Stromal cell of bone marrow (primary cell): ENCODE data around the gene NFE2L1.
"Not testable (repeated sequence)": the region's sequence is repeated elsewhere in the genome, so short reads cannot be mapped to it uniquely, and the experiment has no call there.

Experiments used
- DNase-seq: peaks from one replicate; pipeline ENCODE4 v3.0.0-alpha.2; 2012; ENCODE audit warnings: low read depth

Gene NFE2L1

DNA sequence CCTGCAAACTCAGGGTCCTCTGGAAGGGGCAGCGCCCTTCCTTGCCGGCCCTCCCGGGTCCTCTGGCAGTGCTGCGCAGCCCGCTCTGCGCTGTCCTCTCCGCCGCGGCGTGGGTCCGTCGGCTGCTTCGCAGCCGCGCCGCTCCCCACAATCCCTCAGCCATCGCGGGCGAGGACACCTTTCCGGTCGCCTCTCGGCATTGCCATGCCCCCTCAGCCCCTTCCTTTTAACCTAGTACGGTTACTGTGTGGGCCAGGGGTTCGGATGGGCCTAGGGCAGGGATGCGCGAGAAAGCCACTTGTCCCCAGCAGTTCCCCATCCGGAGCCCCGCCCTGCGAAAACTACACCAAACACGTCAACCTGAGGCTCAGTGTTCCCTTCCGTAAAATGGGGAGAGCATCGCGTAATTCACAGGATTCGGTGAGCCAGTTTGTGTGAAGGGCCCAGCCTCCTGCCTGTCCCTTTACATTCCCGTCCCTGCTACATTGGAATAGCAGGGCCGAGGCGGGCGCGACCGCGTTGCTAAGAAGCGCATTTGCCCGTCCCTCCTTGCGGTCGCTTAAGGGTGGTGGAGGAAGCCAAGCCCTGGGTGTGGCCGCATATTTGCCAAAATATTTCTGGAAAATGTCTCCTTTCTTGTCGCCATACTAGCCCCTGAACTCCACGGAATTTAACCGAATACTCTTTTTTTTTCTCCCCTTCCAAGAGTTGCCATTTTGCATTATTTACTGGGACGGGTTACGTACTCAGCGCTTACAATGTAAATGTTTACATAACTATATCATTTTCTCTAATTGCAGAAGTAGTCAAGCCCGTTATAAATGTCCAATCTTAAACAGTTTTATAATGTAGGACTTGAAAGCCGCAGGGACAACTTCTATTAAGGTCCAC is 23.8 kb upstream of the NFE2L1 start:
- no peak for DNase-seq

DNA sequence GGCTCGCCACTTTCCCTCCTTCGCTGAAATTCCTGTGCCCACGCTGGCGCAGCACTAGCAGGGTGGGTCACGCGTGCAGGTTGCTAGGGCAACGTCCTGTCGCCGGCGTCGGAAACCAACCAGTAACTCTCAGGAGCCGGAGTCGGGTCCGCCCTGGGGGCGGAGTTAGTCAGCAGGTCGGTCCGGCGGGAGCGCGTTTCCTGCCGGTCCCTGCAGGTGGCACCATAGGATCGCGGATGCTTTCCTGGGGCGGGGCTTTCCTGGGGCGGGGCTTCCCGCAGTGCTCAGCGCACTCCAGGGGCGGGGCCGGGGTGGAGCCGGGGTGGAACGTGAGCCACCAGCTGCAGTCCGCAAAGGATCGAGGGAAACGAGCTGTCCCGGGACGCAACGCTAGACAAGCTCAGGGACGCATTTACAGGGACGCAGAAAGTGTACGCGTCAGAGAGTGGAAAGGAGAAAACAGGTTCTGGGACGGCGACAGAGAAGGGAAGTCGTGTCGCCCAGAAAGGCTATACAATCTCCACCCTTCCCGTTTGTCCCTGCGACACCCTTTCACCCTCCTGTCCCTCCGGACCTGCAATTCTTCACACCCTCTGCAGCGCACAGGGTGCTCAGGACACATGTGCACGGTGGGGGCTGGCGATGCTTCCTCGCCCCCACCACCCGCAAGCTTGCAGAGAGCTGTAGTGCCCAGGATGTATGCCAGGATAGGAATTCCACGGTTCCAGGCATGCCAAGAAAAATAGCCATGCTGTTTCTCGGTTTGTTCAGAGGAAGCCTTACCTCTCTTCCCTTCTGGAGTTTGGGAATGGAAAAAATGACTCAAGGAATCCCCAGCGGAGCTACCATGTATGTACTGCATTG is 22.9 kb upstream of the NFE2L1 start:
- DNase-seq: peak; percentile 92

DNA sequence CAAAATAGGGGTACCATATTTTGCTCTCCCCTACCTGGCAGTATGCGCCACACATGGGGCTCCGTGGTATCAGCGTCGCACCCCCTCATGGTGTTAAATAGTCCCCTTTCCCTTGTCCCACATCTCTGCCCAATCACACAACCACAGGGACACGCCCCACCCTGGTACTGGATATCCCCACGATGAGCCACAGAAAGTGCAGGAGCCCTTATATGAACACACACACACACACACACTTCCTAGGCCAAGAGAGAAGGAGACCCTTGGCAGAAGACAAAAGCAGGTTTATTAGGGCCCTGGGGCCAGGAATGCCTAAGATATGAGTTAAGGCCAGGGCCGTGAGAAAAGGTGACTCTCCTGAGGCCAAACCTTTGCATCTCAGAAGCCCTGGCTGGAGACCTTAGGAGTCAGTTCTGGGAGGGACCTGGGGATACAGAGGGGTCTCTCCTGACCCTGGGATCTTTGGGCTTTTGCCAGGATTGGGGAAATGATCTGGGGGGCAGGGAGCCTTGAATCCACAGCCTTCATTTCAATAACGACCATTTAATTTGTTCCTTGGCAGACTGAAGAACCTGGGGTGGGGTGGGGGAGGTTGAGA is 22.2 kb upstream of the NFE2L1 start:
- DNase-seq: no peak

DNA sequence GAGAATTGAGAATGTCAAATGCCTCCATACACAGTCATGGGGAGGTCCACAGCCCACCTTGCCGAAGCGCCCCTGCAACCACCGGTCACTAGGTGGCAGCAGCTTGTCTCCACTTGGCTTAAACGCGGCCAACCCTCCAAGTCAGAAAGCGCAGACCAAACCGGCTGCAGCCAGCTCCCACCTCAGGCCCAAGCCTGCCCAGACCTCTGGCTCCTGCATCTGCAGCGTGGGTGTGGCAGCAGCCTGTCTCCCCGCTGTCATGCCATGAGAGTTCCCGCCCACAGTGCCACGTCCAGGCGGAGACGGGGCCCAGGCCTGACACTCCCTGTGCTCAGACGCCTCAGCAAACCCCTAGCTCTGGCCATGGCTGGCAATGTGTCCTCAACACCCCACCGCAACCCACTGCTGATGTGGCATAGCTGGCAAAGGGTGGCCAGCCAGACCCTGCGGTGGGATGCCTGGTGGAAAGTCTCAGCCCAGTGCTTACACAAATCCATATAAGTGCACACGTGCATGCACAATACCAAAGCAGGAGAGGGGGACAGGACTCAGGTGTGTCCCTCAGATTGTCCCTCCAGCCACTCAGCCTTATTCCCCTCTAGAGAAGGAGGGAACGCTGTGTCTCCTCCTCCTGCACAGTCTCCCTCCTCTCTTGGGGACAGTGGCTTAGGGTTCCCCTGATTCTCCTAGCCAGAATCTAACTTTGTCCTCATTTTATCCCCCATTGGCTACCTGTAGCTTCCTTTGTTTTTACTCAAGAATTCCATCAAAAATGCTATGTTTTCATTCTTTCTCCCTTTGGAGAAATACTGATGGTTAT is 21.4 kb upstream of the NFE2L1 start:
- DNase-seq: peak; percentile 81

DNA sequence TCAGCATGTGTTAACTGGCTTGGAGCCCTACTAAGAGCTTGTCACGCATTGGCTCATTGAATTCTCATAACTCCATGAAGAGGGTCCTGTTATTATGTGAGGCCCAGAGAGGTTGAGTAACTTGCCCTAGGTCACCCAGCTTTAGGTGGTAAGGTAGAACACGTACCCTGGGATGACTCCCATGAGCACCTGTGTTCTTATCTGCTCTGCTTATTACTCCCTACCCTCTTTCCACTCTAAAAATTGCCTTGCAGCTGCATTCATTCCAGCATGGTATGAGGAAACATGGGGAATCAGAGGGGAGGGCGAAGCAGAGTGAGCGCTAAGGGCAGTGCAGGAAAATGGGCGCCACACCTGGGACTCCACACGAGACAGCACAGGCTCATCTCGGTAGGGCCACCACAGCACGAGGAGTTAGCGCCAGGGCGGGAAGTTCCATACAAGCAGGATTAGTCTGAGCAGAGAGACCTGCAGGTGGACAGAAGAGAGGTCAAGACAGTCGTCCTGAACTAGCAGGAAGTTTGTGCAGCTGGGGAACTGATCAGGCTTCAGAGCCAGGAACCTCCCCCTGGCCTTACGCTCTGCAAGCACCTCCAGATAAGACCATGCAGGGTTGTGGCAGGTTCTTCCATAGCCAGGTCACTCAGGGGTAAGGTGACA is 20.7 kb upstream of the NFE2L1 start:
- no peak for DNase-seq

DNA sequence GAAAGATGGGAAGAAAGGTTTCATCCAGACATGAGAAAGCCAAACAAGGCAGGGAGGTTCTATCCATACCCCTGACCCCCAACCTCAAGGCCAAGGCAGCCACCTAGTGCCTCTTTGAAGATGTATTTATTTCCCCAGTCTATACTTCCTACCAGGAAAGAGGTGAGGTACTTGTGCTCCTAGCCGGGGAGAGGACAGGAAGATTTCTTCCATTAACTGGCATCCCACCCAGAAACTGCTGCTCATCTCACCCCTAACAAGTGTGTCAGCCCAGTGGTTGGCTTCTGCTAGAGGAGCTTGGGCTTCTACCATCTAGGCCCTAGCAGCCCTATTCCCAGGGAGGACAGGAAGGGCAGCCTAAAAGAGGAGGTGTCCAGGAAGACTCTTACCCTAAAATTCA is 19.4 kb upstream of the NFE2L1 start:
- DNase-seq: no peak

DNA sequence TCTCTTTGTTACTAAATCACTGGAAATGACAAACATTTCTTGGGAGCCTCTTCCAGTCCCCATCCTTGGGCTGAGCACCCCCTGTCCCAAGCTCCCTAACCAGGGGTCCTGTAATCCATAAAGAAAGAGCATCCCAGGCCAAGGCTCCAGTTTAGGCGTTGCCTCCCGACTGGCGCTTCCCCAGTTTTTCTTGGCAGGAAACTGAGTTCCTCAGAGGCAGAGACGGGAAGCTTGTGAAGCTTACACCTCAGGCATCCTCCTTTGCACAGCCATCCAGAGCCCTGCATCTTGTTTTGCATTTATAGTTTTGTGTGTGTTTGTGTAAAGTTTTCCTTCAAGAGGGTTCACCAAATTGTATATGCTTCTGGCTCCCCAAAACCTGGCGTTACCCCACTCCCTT is 17.6 kb upstream of the NFE2L1 start:
- no peak for DNase-seq

DNA sequence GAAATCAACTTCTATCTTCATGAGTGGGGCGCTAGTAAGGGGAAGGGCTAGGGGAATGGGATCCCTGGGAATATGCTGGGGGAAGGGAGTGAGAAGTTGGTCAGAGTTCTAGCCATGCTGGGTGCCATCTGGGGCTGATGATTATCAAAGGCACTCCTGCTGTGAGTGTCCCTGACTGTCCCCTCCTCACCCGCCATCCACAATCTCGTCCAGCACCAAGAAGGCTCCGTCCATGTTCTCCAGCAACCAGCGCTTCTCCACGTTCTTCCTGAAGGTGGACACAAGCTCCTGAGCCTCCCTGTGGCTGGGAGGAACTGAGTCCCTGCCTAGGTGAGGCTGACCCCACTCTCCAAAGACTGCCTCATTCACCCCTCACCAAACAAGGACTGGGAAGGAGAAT is 16.2 kb upstream of the NFE2L1 start:
- no peak for DNase-seq

DNA sequence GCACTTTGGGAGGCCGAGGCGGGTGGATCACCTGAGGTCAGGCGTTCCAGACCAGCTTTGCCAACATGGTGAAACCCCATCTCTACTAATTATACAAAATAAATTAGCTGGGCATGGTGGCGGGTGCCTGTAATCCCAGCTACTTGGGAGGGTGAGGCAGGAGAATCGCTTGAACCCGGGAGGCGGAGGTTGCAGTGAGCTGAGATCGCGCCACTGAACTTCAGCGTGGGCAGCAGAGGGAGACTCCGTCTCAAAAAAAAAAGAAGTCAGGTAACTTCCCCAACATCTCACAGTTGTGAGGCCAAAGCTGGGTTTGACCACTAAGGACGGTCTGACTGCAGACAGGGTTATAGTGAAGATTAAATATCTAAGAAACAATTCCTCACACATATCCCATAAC is 13.4 kb upstream of the NFE2L1 start:
- not testable (repeated sequence) for DNase-seq

DNA sequence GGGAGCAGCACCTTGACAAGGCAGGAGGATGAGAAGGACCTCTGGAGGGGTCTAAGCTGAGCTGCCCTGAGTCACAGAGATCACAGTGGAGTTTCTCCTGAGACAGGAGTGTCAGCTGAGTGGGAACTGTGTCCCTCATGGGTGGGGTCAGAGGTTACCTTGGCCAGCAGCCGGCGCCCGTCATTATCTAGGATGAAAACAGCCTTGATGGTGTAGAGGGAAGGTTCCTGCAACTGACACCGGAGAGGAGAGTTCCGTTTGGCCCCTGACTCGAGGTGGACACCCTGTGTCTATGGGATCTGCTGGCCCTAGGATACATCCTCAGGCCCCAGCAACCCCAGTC is 11.5 kb upstream of the NFE2L1 start:
- DNase-seq: no peak

DNA sequence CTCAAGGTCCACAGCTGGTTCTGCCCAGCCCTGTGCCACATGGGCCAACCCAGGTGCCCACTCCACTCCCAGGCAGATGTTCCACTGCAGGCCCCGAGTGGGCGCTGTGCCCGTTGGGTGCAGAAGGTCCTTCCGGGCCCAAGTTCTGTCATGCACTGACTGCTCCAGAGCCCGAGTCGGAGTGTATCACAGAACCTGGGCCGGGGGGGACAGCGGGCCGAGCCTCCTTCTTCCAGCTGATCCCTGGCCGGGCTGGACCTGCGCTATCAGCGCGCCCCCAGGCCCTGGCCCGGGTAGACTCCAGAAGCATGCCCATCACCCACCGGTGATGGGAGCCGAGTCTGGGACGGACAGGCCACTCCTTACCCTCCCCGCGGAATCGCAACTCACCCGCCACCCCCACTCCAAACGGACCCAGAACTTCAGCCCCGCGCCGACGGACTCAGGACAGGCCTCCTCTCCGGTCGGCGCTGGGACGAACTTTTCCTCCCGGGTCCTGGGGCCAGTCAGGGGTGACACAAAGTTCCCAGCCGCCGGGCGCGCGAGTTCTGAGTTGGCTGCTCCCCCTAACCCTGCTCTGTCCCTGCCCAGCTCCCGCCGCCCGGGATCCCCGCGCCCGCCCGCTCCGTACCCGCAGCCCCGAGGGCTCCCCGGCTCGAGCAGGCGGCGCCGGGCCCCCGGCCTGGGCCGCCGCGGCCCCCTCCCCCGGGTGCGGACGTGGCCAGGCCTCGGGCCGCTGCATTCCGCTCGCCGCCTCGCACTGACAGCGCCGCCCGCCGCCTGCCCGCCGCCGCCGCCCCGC is 10.9 kb upstream of the NFE2L1 start, which contains the start of gene COPZ2:
TSS of gene COPZ2 (minus strand) at position 762 of the 802 bp plus-strand sequence. CDS start at position 742, 20 bp downstream.
- no peak for DNase-seq

DNA sequence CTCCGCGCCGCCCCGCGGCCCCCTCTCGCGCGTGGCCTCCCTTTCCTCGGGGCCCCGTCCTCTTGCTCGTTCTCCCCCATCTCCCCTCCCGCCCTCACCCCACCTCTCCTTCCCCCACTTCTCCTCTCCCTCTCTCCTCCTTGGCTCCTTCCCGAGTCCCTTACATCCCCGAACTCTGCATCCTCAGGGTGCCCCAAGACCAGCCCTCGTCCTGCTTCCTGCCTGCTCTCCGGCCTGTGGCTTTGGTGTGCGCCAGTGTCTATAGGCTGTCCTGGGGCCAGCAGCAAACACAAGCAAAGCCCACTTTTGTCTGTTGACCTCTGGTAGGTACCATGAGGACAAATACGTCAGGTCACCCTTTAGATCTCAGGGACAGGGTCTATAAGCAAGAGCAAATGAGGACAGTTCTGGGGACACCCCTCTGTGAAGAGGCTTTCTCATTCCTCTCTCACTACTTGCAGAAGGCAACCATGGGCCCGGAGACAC is 10.3 kb upstream of the NFE2L1 start:
- DNase-seq: no peak

DNA sequence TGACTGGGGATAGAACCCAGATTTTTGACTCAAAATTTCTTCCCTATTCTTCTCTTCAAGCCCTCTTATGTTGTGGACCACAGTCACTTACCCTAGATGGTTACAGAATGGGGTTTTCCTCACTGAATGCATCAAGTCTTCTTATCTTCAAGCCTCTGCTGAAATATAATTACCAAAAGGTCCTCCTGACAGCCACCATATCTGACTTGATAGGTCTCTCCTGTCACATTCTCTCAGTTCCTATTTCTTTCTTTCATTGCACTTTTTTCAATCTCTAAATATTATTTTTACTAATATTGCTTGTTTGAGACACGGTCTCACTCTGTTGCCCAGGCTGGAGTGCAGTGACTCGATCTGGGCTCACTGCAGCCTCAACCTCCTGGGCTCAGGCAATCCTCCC is 9.5 kb upstream of the NFE2L1 start:
- DNase-seq: no peak

DNA sequence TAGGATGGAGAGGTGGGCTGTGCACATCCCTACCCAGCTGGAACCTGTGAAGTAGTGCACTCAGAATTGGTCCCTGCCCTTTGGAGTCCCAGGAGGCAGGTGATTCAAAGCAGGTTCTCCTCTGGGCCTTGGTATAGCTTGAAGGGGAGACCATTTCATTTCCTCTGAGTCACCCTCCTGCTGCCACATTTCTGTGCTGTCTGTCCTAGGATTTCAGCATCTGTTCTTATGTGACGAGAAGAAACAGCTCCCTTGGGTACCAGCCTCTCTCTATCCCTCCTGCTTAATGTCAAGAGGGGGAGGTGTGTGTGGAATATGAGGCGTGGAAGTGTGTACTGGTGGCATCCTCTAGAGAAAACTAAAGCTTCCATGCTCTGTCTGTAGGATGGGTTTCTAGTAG is 5.0 kb upstream of the NFE2L1 start:
- DNase-seq: no peak

DNA sequence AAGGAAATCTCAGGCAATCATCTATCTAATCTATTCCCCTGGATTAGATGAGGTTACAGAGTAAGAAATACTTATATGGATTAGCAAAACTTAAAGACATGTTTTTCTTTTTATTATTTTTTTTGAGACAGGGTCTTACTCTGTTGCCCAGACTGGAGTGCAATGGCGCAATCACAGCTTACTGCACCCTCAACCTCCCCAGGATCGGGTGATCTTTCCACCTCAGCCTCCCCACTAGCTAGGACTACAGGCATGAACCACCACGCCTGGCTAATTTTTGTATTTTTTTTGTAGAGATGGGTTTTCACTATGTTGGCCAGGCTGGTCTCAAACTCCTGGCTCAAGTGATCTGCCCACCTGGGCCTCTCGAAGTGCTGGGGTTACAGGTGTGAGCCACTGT is 3.3 kb upstream of the NFE2L1 start:
- DNase-seq: no peak

DNA sequence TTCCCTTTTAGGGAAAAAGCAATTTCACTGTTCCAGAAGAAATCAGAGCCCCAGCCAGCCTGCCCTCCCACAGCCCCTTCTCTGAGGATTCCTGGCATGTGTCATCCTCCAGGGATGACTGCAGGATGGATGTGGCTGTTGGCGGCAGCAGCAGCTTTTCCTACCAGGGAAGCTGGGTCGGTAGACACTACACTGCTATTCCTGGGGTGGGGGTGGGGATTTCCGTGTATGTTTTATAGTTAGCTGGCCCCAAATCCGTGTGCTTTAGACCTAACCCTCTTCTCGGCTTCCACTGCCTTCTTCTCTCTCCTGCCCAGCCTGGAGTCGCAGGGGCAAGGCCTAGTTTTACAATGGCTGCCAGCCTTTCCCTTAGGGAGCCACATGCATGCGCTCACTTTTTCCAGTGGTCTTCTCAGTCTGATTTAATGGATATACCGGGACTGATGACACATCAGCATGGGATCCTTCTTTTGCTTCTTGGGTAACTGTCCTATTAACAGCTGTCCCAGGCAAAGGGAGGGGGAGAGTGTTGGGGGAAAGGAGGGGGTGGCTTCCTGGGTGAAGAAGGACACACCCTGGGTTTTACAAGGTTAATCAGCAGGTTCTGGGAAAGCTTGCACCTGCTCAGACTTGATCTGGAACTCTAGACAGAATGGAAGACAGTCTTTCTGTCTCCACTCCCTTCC is 2.7 kb upstream of the NFE2L1 start:
- DNase-seq: peak; percentile 86

DNA sequence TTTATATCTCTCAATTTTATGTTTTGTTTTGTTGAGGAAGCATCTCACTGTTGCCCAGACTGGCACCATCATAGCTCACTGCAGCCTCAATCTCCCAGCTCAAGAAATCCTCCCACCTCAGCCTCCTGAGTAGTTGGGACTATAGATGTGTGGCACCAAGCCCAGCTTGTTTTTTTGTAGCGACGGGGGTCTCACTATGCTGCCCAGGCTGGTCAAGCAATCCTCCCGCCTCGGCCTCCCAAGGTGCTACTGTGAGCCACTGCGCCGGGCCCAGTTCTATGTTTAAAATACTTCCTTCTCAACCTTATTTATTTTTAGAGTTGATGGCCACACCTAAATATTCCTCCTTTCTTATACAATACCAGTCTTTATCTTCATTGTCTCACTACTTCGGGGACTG is 1.9 kb upstream of the NFE2L1 start:
- no peak for DNase-seq

DNA sequence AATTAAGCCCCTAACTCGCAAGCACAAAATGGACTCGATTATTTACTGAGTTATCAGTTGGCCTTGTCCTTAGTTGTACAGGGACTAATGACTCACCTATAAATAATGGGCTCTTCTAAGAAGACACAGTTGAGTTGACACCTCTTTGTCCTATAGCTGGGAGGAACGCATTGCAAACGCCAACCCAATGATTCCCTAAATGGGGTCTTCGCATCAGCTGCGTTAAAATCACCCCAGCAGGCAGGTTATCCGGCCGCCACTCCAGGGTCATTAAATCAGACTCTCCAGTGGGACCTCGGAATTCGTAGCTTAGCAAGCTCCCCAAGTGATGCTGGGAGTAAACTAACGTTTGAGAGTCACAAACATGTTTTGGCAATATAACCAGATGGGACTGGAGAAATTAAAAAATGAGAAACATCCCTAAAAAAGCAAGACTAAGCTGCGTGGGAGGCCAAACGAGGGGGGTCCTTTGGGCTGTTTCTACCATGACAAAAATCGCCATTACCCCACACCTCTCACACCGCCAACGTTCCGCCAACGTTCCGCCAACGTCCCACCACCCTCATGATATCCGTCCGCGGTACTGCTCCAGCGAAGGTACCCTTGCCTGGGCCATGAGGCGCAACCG is 932 bp upstream of the NFE2L1 start:
- DNase-seq: no peak
